Hepatocyte (in vitro differentiated cells): ENCODE measurements around the gene TMEM204.

Experiments used
- EZH2 ChIP-seq: fragments of 200-600 bp; sonication (generic); IDR thresholded peaks from 2 replicates; pipeline ENCODE4 v1.6.1; 2016; ENCODE audit warnings: antibody characterized with exemption, mild to moderate bottlenecking, borderline replicate concordance
- EZH2phosphoT487 ChIP-seq: fragments of 200-600 bp; sonication (generic); IDR thresholded peaks from one replicate; pipeline ENCODE4 v1.6.1; 2018; ENCODE audit warnings: antibody characterized with exemption, mild to moderate bottlenecking, low read depth, moderate library complexity; ENCODE audit not compliant: unreplicated experiment, severe bottlenecking
- TF ChIP-seq, protein P1 (sequence below): fragments of 200-600 bp; sonication (generic); IDR thresholded peaks from 2 replicates; pipeline ENCODE4 v1.5.1; 2016; ENCODE audit warnings: antibody characterized with exemption, mild to moderate bottlenecking; ENCODE audit not compliant: poor library complexity

DNA sequence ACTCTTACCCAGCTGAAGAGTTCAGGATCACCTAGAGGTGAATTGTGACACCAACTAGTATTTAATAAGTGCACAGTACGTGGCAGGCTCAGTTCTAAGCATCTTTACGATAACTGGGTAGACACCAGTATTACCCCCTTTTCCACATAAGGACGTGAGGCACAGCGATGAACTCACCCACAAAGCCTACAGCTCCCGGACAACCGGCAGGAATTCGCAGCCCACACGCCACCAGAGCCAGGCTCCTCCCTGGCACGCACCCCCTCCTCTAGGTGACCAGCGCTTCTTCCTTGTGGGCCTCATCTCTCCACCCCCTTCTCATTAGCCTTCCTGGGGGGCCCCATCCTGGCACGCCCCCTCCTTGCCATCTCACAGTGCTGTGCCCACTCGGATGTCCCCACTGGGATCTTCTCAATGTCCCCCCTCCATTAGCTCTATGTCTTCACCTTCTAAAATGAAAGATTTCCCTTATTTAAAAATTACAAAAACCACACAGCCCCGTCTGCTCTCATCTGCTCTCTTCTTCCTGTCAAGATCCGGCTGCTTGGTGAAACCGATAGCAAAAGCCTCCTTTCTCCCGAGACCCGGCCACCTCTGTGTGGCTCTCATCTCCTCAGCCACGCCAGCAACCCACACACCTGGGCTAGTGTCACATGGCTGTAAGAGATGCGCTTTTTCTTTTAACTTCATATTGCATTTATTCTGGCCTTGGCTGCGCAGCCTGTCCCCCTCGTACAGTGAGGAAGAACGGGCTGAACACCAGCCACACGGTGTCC, 57.7 kb downstream of the TMEM204 start:
- no peak for TF ChIP-seq EZH2phosphoT487
- TF ChIP-seq, protein P1, sequence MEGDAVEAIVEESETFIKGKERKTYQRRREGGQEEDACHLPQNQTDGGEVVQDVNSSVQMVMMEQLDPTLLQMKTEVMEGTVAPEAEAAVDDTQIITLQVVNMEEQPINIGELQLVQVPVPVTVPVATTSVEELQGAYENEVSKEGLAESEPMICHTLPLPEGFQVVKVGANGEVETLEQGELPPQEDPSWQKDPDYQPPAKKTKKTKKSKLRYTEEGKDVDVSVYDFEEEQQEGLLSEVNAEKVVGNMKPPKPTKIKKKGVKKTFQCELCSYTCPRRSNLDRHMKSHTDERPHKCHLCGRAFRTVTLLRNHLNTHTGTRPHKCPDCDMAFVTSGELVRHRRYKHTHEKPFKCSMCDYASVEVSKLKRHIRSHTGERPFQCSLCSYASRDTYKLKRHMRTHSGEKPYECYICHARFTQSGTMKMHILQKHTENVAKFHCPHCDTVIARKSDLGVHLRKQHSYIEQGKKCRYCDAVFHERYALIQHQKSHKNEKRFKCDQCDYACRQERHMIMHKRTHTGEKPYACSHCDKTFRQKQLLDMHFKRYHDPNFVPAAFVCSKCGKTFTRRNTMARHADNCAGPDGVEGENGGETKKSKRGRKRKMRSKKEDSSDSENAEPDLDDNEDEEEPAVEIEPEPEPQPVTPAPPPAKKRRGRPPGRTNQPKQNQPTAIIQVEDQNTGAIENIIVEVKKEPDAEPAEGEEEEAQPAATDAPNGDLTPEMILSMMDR = no peak
- no peak for TF ChIP-seq EZH2
